Embryonic facial prominence (tissue), 1 donor: ENCODE measurements around the gene CXCL1.

Experiments
- DNase-seq: peaks from one replicate; pipeline ENCODE4 v3.0.0-alpha.2; 2016; ENCODE audit errors: extremely low spot score

Gene CXCL1

DNA sequence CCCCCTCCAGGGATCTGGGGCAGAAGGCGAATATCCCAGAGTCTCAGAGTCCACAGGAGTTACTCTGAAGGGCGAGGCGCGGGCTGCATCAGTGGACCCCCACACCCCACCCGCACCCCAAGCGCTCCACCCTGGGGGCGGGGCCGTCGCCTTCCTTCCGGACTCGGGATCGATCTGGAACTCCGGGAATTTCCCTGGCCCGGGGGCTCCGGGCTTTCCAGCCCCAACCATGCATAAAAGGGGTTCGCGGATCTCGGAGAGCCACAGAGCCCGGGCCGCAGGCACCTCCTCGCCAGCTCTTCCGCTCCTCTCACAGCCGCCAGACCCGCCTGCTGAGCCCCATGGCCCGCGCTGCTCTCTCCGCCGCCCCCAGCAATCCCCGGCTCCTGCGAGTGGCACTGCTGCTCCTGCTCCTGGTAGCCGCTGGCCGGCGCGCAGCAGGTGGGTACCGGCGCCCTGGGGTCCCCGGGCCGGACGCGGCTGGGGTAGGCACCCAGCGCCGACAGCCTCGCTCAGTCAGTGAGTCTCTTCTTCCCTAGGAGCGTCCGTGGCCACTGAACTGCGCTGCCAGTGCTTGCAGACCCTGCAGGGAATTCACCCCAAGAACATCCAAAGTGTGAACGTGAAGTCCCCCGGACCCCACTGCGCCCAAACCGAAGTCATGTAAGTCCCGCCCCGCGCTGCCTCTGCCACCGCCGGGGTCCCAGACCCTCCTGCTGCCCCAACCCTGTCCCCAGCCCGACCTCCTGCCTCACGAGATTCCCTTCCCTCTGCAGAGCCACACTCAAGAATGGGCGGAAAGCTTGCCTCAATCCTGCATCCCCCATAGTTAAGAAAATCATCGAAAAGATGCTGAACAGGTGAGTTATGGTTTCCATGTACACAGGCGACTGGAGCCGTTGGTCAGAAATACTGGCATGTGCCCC is at the start of gene CXCL1:
TSS of gene CXCL1 (plus strand) at position 264 of the 926 bp plus-strand sequence. CDS start at position 342, 78 bp downstream.
- no peak for DNase-seq

DNA sequence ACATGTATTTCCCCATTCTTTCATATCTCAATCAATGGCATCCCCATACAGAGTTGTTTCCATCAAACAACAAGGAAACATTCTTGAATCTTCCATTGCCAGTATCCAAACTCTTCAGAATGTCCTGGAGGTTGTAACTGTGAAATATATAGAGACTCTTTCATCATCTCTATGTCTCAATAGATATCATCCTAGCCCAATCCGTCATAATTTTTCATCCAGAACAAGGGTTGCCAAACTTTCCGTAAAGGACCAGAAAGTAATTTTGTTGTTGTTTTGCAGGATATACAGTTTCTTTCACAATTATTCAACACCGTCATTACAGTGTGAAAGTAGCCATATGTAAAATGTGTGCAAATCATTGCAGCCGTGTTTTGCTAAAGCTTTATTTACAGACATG is 47.9 kb upstream of the CXCL1 start:
- DNase-seq: no peak

DNA sequence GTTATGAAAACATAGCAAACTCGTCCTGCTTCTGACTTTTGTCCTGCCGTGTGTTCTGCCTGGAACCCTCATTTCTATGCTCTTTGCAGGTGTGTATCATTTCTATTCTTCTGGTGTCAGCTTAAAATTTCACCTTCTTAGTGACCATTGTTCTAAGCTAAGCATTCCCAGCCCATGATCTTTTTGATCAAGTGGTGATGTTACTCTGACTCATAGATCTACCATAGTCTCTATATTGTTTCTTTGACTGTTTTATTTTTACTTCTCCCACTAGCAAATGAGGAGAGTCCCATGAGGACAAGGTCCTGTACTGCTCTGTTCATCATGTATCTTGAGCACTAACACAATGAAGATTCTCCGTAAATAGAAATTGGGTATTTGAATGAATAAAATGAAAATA is 46.8 kb upstream of the CXCL1 start:
- no peak for DNase-seq

DNA sequence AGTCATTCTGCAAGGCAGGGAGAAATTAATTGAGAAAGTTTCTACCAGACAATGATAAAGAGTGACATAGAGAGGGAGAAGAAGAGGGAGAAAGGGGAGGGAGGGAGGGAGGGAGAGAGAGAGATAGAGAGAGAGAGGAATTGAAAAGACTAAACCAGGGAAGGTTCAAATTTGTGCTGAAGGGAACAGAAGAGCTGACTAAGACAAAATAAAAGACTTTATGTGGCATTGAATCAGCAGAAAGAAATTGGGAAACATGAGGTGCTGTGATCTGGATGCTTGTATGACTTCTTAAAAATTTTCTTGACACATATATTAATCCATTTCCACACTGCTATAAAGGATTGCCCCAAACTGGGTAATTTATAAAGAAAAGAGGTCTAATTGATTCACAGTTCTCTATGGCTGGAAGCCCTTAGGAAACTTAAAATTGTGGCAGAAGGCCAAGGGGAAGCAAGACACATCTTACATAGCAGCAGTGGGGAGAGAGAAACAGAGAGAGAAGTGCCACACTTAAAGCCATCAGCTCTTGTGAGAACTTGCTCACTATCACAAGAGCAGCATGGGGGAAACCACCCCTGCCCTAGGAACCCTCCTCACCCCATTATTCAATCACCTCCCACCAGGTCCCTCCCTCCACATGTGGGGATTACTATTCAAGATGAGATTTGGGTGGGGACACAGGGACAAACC is 46.2 kb upstream of the CXCL1 start:
- DNase-seq: no peak

DNA sequence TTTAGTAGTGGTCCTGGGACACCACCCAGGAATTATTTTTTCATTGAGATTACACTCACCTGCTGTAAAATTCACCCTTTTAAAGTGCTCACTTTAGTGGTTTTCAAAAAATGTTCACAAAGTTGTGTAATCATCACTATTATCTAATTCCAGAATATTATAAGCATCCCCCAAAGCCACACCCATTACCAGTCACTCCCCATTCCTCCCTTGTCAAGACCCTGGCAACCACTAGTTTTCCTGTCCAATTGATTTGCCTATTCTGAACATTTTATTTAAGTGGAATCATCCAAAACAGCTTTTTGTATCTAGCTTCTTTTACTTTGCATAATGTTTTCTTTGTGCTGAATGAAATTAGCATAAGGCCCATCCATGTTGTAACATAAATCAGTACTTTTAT is 45.4 kb upstream of the CXCL1 start:
- no peak for DNase-seq

DNA sequence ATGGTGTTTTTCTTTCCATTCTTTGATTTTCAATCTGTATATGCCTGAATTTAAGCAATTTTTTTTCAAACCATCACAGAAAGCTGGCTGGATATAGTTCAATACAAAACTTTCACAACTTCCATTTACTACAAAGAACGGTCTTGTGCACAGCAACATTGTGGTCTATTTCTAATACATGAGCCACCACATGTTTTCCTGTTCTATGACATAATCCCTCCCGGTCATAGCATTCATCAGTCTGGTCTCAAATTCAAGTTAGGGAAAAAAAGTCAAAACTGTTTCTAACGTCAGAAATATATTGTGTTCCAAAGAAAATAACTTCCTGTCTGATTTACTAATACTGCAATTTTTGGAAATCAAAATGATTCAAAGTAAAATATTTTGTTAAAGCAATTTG is 40.2 kb upstream of the CXCL1 start:
- no peak for DNase-seq

DNA sequence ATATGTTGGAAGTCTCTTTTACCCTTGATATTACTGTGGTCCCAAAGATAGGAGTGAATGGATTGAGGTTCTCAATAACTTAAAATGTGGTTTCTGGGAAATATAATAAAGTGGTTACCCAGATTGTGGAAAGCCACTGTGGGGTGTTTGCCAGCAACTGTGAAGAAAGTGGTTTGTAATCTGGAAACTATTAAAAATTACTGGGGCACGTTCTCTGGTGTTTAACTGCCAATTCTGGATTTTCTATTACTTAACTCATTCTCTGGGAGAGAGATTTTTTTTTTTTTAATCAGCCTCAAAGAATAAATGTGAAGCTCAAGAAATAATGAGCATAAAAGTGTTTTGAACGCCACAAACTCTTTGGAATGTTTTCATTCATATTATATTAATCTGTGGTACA is 37.6 kb upstream of the CXCL1 start:
- no peak for DNase-seq

DNA sequence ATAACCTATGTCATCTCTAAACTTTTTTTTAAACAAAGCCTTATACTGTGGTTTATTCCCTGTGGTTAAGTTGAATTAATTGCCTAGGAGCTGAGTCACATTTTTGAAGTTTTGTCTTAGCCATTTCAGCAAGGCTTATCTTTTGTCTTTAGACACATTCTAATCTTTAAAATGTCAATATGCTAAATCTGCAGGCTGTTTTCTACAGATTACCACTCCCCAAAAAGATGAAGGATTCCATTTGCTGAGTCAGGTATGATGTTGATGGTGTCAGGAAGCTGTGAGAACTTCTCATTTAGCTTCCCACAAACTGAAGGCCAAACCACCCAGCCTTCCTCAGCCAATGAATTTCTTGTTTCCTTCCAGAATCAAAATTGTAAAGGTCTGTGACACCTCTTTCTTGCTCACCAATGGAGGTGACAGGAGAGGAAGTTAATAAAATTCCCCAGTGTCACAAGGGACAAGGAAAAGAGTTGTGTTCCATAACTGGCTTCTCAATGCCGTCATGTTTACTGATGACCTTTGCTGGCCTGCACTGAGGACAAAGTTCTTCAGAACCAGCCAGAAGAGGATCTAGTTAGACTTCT is 36.4 kb upstream of the CXCL1 start:
- DNase-seq: no peak

DNA sequence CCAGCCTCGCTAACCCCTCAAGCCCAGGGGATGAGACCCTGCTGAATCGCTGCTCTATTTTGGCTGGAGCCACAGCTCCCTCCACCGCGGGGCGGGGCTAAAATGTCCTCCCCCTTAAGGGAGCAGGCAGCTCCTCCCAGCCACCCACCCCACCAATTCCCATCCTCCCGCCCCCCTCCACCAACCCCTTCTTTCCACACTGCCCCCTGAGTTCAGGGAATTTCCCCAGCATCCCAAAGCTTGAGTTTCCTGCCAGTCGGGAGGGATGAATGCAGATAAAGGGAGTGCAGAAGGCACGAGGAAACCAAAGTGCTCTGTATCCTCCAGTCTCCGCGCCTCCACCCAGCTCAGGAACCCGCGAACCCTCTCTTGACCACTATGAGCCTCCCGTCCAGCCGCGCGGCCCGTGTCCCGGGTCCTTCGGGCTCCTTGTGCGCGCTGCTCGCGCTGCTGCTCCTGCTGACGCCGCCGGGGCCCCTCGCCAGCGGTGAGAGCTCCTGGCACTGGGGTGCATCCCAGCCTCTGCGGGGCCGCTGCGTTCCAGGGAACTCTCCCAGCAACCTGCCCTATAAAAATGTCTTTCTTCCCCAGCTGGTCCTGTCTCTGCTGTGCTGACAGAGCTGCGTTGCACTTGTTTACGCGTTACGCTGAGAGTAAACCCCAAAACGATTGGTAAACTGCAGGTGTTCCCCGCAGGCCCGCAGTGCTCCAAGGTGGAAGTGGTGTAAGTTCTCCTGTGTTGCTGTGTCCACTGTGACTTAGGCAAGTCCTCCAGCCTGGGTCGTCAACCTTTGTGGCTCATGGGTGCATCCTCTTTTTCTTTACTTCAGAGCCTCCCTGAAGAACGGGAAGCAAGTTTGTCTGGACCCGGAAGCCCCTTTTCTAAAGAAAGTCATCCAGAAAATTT is 32.6 kb upstream of the CXCL1 start, which contains the start of gene CXCL6:
TSS of gene CXCL6 (plus strand) at position 306 of the 907 bp plus-strand sequence. CDS start at position 379, 73 bp downstream.
- no peak for DNase-seq

DNA sequence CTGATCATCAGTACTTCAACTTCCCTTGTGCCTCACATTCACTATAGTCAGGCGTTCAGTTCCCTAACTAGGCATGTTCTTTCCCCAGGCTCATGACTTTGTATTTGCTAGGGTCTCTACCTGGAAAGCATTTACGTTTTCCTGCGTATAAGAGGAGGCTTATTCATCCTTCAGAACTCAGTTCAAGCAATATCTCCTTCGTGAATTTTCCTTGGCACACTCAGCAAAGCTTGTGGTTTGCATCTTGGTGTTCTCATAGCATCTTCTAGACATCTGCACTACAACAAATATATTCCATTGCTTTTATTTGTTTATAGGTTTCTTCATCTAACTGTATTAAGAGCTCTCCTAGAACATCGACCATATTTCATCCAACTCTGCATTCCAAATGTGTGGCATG is 30.1 kb upstream of the CXCL1 start:
- DNase-seq: no peak

DNA sequence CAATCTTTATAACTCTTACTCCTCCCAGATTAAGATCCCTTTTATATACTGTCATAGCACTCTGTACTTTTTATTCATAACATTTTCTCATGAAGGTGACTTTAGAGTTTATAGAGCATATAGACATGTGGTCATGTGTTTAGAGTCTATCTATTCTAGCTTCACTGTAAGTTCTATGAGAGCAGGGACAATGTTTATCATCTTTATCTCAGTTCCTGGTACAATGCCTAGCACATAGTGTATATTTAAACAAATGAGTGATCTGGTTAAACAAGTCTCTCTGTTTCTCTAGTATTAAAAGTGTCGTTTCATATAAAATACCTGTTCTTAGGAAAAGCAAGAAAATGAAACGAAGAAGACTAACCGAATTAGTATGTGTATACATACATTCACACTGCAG is 29.5 kb upstream of the CXCL1 start:
- DNase-seq: no peak

DNA sequence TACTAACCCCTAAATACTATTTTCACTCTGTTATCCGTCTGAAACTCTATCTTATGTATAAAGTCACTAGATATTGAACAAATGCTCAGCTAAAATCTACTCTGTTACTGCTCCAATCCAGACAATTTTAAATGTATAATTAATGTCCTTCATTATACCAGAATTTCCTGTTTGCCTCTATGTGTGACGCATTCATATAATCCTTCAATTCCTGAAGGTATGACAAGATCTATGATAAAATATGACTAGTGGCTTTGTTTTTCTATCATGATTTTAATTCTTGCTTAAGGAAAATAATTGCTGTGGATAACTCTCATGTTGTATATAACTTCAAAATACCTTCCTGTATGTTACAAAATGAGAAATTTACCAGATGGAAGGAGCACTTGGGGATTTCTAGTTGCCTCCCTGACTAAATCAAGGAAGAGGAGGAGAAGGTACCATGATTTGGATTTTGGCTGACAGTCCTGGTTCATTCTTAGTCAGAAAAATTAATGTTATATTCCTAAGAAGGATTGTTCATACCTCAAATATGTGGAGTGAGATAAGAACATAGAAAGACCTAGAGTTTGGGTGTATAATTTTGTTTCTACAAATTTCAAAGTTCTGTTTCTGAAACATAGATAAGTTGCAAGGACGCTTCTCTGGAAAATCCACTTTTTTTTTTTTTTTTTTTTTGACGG is 27.8 kb upstream of the CXCL1 start:
- no peak for DNase-seq

DNA sequence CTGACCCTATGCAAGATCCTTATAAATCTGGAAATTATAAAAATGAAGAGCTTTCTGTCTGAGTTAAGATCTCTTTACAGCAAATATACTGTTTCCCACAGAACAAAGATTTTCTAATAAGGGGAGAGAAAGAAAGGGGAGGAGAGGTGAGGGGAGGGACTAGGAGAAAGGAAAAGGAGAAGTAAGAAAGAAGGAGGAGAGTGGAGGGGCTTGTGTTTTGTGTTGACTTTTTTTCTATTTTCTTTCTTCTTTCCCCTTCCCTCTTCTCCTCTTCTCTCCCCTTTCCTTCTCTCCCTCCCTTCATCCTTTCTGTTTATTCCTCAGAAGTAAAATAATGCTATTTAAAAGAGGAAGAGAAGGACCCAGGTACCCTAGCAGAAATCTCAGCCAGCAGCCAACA is 26.5 kb upstream of the CXCL1 start:
- no peak for DNase-seq

DNA sequence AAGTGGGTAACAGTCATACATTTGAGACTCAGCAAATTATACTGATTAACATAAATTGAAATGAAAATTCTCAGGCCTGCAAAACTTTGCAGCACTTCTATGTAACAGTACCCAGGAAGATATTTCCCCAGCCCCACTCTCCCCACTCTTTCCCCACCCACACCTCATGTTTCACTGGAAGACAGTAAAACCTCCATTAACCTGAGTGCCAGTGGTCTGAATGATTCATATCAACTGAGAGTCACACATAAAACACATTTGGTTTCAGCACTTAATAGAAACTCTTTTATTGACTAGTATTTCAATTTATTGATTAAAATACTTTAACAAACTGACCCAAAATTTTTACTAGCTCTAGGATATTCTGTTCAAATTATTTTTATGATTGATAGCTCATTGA is 25.8 kb upstream of the CXCL1 start:
- no peak for DNase-seq

DNA sequence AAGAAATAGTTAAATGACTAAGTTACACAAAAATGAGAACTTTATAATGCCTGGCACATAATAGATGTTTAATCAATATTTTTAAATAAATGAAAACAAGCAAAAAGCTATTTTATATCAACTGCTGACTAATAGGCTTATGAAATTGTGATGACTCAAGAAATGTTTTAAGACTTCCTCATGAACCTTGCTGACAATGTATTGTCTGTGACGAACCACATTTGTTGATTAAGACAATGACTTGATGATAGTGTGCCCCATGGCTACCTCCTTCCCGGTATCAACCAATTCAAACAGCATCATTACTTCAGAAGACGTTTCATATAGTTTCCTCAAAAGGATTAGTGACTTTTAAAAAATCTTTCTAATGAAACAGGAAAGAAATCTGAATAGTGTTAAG is 24.8 kb upstream of the CXCL1 start:
- DNase-seq: no peak

DNA sequence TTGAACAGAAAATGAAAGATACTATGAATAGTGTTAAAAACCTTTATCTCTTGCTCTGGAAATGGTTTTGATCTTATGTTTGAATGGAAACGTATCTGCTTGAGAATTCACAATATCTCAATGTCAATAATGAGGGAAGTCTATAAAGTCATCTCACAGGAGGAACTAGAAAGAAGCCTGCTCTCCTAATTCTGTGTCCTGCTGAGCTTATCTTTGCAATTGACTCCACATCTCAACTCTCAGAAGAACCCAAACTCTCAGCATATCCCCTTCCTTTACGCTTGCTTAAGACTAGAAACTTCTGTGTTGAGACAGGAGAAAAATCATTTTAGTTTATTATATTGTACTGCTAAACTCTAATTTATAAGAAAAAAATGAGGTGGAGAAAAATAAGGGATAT is 24.4 kb upstream of the CXCL1 start:
- DNase-seq: no peak

DNA sequence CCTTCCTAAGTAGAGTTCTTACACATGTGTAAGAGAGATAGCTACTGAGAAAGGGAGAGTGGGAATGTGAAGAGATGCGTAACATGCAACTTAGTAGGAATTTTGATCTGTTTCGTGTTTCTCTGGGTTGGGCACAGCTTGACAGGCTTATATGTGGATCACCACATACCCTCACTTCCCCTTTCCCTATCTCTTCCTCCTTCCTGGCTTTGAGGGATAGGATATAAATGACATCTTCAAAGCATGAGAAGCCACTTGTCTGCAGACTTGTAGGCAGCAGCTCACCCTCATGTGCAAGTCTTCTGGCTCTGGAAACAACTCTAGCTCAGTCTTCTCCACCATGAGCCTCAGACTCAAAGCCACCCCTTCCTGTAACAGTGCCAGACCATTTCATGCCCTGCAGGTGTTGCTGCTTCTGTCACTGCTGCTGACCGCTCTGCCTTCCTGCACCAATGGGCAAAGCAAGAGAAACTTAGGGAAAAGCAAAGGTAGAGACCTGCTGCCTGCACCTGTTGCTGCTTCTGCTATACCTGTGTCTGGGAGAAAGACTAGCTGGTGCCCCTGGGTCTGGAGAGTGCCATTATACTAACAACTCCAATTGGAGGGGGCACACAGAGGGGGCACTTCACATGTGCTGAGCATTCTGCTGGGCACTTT is 21.5 kb upstream of the CXCL1 start:
- no peak for DNase-seq

DNA sequence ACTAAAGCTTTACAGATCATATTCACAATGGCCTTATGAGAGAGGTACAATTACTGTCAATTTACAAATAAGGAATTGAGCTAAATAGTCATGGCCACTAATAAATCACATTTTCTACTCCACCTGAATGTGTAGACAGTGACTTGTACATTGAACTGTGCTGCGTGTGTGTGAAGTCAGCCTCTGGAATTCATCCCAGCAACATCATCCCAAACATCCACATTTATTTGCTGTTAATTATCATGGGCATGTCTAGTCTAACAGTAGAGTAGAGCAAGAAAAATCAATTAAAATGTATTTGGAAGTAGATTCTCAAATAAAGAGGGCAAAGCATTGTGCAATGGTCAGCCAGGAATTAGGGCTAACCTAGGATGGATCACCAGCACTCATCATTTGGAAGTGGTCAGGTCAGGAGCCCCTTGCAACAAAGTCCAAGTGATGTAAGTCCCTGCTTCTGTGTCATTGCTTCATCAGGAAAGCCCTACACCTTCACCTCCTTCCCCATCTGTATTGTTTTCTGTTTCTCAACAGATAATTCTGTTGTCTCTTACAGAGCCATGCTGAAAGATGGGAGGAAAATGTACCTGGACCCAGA is 20.9 kb upstream of the CXCL1 start:
- no peak for DNase-seq

DNA sequence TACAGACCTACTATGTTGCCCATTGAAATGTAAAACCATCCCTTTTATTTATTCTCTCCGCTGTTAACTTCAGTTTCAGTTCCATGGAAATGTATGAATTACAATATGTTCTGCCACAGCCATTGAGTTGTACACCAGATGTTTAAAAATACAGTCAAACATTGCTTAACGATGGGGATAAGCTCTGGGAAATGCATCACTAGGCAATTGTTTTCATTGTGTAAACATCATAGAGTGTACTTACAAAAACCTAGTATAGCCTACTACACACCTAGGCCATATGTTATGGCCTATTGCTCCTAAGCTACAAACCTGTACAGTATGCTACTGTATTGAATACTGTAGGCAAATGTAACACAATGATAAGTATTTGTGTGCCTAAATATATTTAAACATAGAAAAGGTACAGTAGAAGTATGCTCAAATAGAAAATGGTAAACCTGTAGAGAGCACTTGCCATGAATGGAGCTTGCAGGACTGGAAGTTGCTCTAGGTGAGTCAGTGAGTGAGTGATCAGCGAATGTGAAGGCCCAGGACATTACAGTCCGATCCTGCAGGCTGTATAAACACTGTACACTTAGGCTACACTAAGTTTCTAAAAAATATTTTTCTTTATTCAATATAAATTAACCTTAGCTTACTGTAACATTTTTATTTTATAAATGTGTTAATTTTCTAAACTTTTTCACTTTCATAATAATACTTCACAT is 18.8 kb upstream of the CXCL1 start:
- DNase-seq: no peak
